HG03159 (cell line): ENCODE results near the gene MT2A.
A peak's percentile ranks its signal among the peaks of the same experiment; 100 is the strongest.
"Not testable (repeated sequence)": the region's sequence is repeated elsewhere in the genome, so short reads cannot be mapped to it uniquely, and the experiment has no call there.

Experiments used
- ATAC-seq: cut with Tn5 transposase; IDR thresholded peaks from one replicate; pipeline ENCODE4 v1.9.1; 2021; ENCODE audit warnings: mild to moderate bottlenecking, moderate library complexity; ENCODE audit not compliant: unreplicated experiment

Gene MT2A

GRCh38 chr16:56618138-56618537, 9.8 kb downstream of the MT2A start:
- ATAC-seq: no peak

GRCh38 chr16:56620339-56620897, 12.0 kb downstream of the MT2A start:
- ATAC-seq: no peak

GRCh38 chr16:56621665-56622445, 13.5 kb downstream of the MT2A start:
- not testable (repeated sequence) for ATAC-seq

DNA sequence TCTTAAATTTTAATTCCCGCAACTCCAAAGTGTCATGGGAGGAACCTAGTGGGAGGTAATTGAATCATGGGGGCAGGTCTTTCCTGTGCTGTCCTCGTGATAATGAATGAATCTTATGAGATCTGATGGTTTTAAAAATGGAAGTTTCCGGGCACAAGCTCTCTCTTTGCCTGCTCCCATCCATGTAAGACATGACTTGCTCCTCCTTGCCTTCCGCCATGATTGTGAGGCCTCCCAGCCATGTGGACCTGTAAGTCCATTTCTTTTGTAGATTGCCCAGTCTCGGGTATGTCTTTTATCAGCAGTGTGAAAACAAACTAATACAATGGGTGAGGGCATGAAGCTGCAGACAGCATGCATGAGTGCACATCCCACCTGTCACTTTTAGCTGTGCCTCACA, 14.8 kb downstream of the MT2A start:
- ATAC-seq: not testable (repeated sequence)

- ATAC-seq: no peak
Measured at GRCh38 chr16:56623637-56624036, 15.3 kb downstream of the MT2A start.

- ATAC-seq: no peak
Measured at GRCh38 chr16:56625140-56625942, 17.0 kb downstream of the MT2A start, which contains the start of gene MT1E. MT1E (plus strand) TSS chr16:56625781; CDS start chr16:56625852, 71 bp downstream.

GRCh38 chr16:56625943-56626654, 17.7 kb downstream of the MT2A start:
- no peak for ATAC-seq

DNA sequence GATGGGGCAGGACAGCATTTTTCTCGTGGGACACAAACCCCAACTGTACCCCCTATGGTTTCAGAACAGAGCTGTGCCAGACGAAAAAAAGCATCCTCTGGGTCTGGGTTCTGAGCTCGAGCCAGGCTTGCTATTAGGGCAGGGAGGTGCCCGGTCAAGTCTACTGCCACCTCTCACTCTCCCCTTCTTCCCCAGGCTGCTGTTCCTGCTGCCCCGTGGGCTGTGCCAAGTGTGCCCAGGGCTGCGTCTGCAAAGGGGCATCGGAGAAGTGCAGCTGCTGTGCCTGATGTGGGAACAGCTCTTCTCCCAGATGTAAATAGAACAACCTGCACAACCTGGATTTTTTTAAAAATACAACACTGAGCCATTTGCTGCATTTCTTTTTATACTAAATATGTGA, 18.3 kb downstream of the MT2A start:
- no peak for ATAC-seq

GRCh38 chr16:56628486-56629350, 20.3 kb downstream of the MT2A start:
- ATAC-seq: no peak

DNA sequence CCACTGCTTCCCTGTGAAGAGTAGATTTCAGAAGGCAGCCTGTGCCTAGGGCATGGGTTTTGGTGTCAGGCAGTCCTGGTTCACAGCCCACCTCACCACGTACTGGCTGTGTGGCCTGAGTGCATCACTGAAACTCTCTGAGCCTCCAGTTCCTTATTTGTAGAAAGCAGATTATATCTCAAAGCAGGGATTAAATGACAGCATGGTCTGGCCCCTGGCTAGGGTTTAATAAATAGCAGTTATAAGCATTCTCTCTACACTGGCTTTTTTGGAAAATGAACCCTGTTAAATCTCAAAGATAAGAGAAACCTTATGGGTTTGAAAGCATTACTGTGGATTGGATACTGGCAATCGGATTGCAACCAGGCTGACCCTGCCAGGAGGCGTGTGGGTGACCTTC, 21.1 kb downstream of the MT2A start:
- ATAC-seq: no peak

DNA sequence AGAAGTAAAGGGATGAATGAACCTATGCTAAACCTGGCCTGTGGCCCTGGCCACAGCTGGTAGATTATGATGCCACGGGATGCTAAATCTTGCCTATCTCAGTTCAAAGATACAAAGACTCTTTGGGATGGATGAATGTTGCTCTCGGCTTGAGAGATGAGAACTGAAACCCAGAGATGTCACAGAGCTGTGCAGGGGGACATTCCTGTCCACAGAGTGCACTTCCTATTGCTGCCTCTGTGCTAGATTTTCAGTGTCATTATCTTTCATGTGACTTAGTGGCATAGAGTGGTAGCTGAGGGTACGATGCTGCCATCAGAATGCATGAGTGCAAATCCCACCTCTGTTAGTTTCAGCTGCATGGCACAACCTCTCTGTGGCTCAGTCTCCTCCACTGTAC, 21.8 kb downstream of the MT2A start:
- peak; percentile 78 for ATAC-seq

- ATAC-seq: no peak
Measured at GRCh38 chr16:56631197-56631596, 22.8 kb downstream of the MT2A start.

DNA sequence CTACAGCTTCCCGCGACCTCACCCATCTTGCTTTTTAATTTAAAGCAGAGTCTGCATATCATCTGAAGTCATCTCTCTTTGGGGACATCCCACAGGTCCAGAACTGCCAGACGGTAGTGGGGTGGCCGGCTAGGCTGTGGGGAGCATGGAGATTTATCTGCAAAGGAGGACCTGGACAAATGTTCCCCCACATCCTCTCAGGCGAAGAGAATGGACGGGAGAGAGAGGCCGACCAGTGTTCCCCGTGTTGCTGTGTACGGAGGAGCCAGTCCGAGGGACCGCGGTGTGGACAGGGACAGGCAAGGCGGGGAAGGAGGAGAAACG, 23.4 kb downstream of the MT2A start:
- no peak for ATAC-seq

GRCh38 chr16:56632156-56632847, 23.9 kb downstream of the MT2A start, which contains the start of gene MT1M:
MT1M (plus strand) TSS chr16:56632659; CDS start chr16:56632732, 73 bp downstream.
- no peak for ATAC-seq

GRCh38 chr16:56632848-56633365, 24.5 kb downstream of the MT2A start:
- no peak for ATAC-seq

DNA sequence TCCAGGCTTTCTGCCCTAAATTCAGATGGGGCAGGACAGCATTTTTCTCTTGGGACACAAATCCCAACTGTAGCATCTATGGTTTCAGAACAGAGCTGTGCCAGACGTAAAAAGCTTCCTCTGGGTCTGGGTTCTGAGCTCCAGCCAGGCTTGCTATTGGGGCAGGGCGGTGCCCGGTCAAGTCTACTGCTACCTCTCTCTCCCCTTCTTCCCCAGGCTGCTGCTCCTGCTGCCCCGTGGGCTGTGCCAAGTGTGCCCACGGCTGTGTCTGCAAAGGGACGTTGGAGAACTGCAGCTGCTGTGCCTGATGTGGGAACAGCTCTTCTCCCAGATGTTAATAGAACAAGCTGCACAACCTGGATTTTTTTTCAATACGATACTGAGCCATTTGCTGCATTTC, 25.2 kb downstream of the MT2A start:
- no peak for ATAC-seq

DNA sequence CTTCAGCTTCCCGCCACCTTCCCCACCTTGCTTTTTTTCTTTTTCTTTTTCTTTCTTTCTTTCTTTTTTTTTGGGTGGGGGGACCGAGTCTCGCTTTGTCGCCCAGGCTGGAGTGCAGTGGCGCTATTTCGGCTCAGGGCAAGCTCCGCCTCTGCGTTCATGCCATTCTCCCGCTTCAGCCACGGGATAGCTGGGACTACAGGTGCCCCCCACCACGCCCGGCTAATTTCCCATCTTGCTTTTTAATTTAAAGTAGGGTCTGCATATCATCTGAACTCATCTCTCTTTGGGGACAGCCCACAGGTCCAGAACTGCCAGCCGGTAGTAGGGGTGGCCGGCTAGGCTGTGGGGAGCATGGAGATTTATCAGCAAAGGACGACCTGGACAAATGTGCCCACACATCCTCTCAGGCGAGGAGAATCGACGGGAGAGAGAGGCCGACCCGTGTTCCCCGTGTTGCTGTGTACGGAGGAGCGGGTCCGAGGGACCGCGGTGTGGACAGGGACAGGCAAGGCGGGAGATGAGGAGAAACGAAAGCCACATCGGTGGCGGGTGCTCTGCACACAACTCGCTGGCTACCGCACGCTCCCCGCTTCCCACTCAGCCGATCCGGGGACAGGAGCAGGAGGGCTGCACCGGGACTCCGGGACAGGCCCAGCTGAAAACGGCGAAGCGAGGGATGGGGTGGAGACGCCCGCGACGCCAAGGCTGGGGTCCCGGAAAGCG, 26.5 kb downstream of the MT2A start:
- no peak for ATAC-seq

DNA sequence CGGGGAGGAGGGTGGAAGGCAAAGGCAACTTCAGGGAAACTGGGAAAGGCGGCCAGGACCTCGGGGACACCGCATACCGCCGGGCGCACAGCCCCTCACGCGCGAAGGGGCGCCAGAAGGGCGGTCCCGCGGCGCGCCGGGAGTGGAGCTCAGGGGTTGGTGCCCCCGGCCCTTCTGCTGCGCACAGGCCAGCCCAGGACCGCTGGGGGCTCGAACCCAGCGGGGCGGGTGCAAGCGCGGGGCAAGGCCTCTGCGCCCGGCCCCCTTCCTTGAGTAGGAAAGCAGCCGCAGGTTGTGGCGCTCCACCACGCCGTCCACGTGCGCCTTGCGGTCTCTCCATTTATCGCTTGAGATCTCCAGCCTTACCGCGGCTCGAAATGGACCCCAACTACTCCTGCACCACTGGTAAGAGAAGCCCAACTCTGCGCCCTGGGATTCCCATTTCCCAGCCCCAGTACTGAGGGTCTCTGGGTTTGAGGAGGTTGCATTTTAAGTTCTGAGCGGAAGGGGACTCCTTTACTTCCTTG, 27.1 kb downstream of the MT2A start:
- no peak for ATAC-seq
